HepG2 (cell line): ENCODE measurements around the gene RCOR1. TPM values are rescaled to one million over a fixed set of nuclear protein-coding genes. Genes with fewer than 3 reads are reported as not detected.
A peak's percentile ranks its signal among the peaks of the same experiment; 100 is the strongest.

Experiments used
- ATAC-seq: fragments of 200-7000 bp; cut with Tn5 transposase; 3 replicates; pipeline ENCODE4 v1.9.1; 2020; ENCODE audit warnings: mild to moderate bottlenecking, moderate library complexity
- BruUV-seq: library from RNA; stranded (reverse); fragments of 400-500 nt; replicated peaks from 2 replicates; lab custom pipeline; 2021; lab: Mats Ljungman, UMichigan
- CTCF ChIA-PET: fragments of 300-600 bp; formaldehyde crosslinking; extraction: SDS; loops from one replicate; lab custom pipeline; 2021; ENCODE audit warnings: low total read pairs, inconsistent platforms, low intra/inter-chr PET ratio; lab: Yijun Ruan, JAX
- POLR2A ChIA-PET: fragments of 350-600 bp; sonication (Branson Sonifier 250); formaldehyde crosslinking; loops from one replicate; lab custom pipeline; 2020; ENCODE audit warnings: antibody characterized with exemption, inconsistent platforms; lab: Yijun Ruan, JAX
- DNase-seq: peaks from one replicate; pipeline ENCODE4 v3.0.0-alpha.2; 2015; ENCODE audit warnings: low spot score
- FAIRE-seq: peaks from 3 replicates; lab custom pipeline; 2011; peaks lifted over from hg19 to GRCh38; lab: Jason Lieb, UNC
- H2AFZ ChIP-seq: one replicate; pipeline ENCODE4 v1.6.1; 2011; ENCODE audit warnings: low read length, inconsistent platforms
- H3K27ac ChIP-seq: fragments of 300-600 bp; 3 replicates; pipeline ENCODE4 v1.8.0; 2011; ENCODE audit warnings: mixed run types, mild to moderate bottlenecking, mixed read lengths, low read length, inconsistent platforms; ENCODE audit not compliant: insufficient read depth; ENCODE audit errors: extremely low read length
- H3K27me3 ChIP-seq, 2 experiments: fragments of 200-600 bp in 1 of 2; 2 replicates in 1 of 2; 3 replicates in 1 of 2; pipeline versions ENCODE4 v1.6.0 to v1.8.0; 2011; ENCODE audit warnings: low read length in 2 of 2, mild to moderate bottlenecking in 2 of 2, moderate library complexity in 2 of 2, inconsistent platforms in 1 of 2; ENCODE audit not compliant: insufficient read depth in 2 of 2, control insufficient read depth in 1 of 2
- H3K36me3 ChIP-seq, 2 experiments: fragments of 200-600 bp in 1 of 2; replicated peaks in 1 of 2; 2 replicates in 1 of 2; 3 replicates in 1 of 2; pipeline versions ENCODE4 v1.5.1 to v1.8.0; 2011; ENCODE audit warnings: low read length in 2 of 2, inconsistent platforms in 1 of 2; ENCODE audit not compliant: insufficient read depth in 2 of 2, control insufficient read depth in 1 of 2
- H3K4me1 ChIP-seq: 2 replicates; pipeline ENCODE4 v1.5.1; 2012; ENCODE audit warnings: low read length, inconsistent platforms; ENCODE audit not compliant: insufficient read depth
- H3K4me2 ChIP-seq: 2 replicates; pipeline ENCODE4 v1.6.0; 2011; ENCODE audit warnings: low read depth, low read length, inconsistent platforms
- H3K4me3 ChIP-seq, 3 experiments: fragments of 200-600 bp in 1 of 3; sonication (generic), shearing (Covaris generic) in 1 of 3; replicated peaks in 1 of 3; 2 replicates each; pipeline ENCODE4 v1.5.1; 2011 to 2016; ENCODE audit warnings: low read length in 3 of 3, inconsistent platforms in 2 of 3, low read depth in 2 of 3, mild to moderate bottlenecking in 2 of 3, control low read depth in 1 of 3, mixed read lengths in 1 of 3; ENCODE audit not compliant: insufficient read depth in 1 of 3
- H3K79me2 ChIP-seq: one replicate; pipeline ENCODE4 v1.6.1; 2011; ENCODE audit warnings: low read length, inconsistent platforms; ENCODE audit not compliant: insufficient read depth
- H3K9ac ChIP-seq: 2 replicates; pipeline ENCODE4 v1.6.0; 2011; ENCODE audit warnings: mild to moderate bottlenecking, low read depth, low read length, inconsistent platforms; ENCODE audit not compliant: insufficient read depth
- H3K9me3 ChIP-seq: 2 replicates; pipeline ENCODE4 v1.5.1; 2012; ENCODE audit warnings: mild to moderate bottlenecking, low read length
- H4K20me1 ChIP-seq: 2 replicates; pipeline ENCODE4 v1.6.0; 2011; ENCODE audit warnings: inconsistent platforms, mild to moderate bottlenecking, low read length, moderate library complexity; ENCODE audit not compliant: insufficient read depth
- EEA1 ChIP-seq: sonication (generic); formaldehyde crosslinking; IDR thresholded peaks from 2 replicates; pipeline ENCODE4 v1.5.1; 2020; ENCODE audit warnings: mild to moderate bottlenecking, missing genetic modification reagents, borderline replicate concordance
- ETV6 ChIP-seq: sonication (generic); formaldehyde crosslinking; conservative IDR thresholded peaks from 2 replicates; pipeline ENCODE4 v1.4.0; 2020; ENCODE audit warnings: missing genetic modification reagents
- MAFF ChIP-seq: IDR thresholded peaks from 2 replicates; pipeline ENCODE4 v1.6.1; 2011; ENCODE audit warnings: low read depth, low read length, improper control_type of control experiment
- MAFK ChIP-seq, 2 experiments: IDR thresholded peaks in 1 of 2; conservative IDR thresholded peaks in 1 of 2; 2 replicates each; pipeline ENCODE4 v1.6.1; 2011; ENCODE audit warnings: improper control_type of control experiment in 2 of 2, low read length in 2 of 2
- TEAD3 ChIP-seq: optimal IDR thresholded peaks from 2 replicates; pipeline ENCODE3; 2016; ENCODE audit warnings: borderline replicate concordance
- ZNF614 ChIP-seq: IDR thresholded peaks from 2 replicates; pipeline ENCODE4 v1.6.1; 2018; ENCODE audit warnings: missing biosample characterization, missing genetic modification reagents, inconsistent platforms, borderline replicate concordance
- ZNF7 ChIP-seq: IDR thresholded peaks from 2 replicates; pipeline ENCODE4 v1.6.1; 2016; ENCODE audit warnings: missing biosample characterization, missing genetic modification reagents
- WGBS: methylation state at CpG from one replicate; pipeline ENCODE4 v1.1.6; 2017; ENCODE audit warnings: low lambda C conversion rate; 5-methylcytosine and 5-hydroxymethylcytosine counted together
- in situ Hi-C: cut with HindIII; loops from 2 replicates; pipeline ENCODE4 v1.10.0; 2017; ENCODE audit warnings: low pct_unique_long_range_greater_than_20kb; ENCODE audit not compliant: extremely low pct_ligation_motif_present
- intact Hi-C: fragments of 100-400 bp; cut with micrococcal nuclease; formaldehyde crosslinking; loops from one replicate; pipeline ENCODE4 v1.10.0; 2022; ENCODE audit not compliant: unreplicated experiment
- polyA plus RNA-seq, 8 experiments: library from polyadenylated mRNA; depleted of rRNA in 3 of 8; stranded (reverse) in 7 of 8; unstranded in 1 of 8; fragments of >200 nt; fragmentation: Illumina TruSeq in 4 of 8; extraction: Trizol in 4 of 8; gene quantifications; 2 replicates each; pipeline versions ENCODE4 v1.2.1 to v1.2.3, GENCODE V29; 2011 to 2016; ENCODE audit warnings: low read depth in 4 of 8, missing spikeins in 1 of 8, mixed read lengths in 1 of 8; ENCODE audit not compliant: insufficient read depth in 1 of 8
- total RNA-seq, 5 experiments: library from RNA; depleted of rRNA; stranded (reverse); fragments of >200 nt; fragmentation: Illumina TruSeq; extraction: Trizol; gene quantifications; 2 replicates each; pipeline ENCODE4 v1.2.3, GENCODE V29; 2016; ENCODE audit warnings: low read depth in 1 of 5
- TF ChIP-seq, protein P1 (sequence below): sonication (generic); formaldehyde crosslinking; IDR thresholded peaks from 2 replicates; pipeline ENCODE4 v1.4.0; 2020; ENCODE audit warnings: missing genetic modification reagents, borderline replicate concordance

RCOR1 gene
- total and polyA plus RNA-seq, 2 of the 13 experiments (the other 11 are each of a cell fraction or from before 2014, with no cell fraction given) = 10.2 to 11.1 TPM

DNA sequence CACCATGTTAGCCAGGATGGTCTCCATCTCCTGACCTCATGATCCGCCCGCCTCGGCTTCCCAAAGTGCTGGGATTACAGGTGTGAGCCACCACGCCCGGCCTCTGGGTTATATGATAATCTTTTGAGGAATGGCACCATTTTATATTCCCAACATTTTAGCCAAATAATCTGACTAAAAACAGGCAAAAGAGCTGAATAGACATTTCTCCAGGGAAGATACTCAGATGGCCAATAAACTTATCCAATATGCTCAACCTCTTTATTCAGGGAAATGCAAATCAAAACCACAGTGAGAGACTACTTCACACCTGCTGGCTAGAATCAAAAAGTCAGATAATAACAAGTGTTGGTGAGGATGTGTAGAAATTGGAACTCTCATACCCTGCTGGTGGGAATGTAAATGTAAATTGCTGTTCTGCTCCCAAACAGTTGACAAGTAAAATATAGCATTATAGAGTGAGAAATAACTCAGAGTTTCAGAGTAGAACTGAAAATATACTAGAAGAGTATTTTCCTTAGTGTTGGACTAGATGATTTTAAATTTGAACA lies 80.0 kb downstream of the RCOR1 start:
- Histone ChIP-seq H3K4me1 (peaks cover 18% of the 10 kb centered on the region), H3K4me2 (no peak overlapping the region), H3K27ac (no peak overlapping the region), H3K4me3 (no peak overlapping the region), H2AFZ (no peak overlapping the region), H3K36me3 (no peaks in the 10 kb centered on the region), H3K27me3 (no peaks in the 10 kb centered on the region), H3K79me2 (peaks cover 51% of the 10 kb centered on the region), H3K9ac (no peak overlapping the region), H3K9me3 (no peaks in the 10 kb centered on the region), H4K20me1 (no peaks in the 10 kb centered on the region; the same call in 1 of the 2 replicates)
- ChIA-PET CTCF (no interaction called here), POLR2A (no interaction called here)
- WGBS = over 99% methylated on average over 5 of the region's 5 CpGs
- FAIRE-seq (no peak), DNase-seq (no peak), ATAC-seq (no peak)
- BruUV-seq = no TSS peak
- peak; percentile 62 to 81 for TF ChIP-seq MAFK (conservative IDR thresholded peaks at IDR 0.05 in 1 of 2, IDR thresholded peaks at IDR 0.05 in 1 of 2; ENCODE audit: low read length in 2 of 2)
- TF ChIP-seq EEA1 = no peak
- TF ChIP-seq MAFF = peak; percentile 66
- TF ChIP-seq ZNF614 (CRISPR knock-in tag) = no peak
- TF ChIP-seq, protein P1, sequence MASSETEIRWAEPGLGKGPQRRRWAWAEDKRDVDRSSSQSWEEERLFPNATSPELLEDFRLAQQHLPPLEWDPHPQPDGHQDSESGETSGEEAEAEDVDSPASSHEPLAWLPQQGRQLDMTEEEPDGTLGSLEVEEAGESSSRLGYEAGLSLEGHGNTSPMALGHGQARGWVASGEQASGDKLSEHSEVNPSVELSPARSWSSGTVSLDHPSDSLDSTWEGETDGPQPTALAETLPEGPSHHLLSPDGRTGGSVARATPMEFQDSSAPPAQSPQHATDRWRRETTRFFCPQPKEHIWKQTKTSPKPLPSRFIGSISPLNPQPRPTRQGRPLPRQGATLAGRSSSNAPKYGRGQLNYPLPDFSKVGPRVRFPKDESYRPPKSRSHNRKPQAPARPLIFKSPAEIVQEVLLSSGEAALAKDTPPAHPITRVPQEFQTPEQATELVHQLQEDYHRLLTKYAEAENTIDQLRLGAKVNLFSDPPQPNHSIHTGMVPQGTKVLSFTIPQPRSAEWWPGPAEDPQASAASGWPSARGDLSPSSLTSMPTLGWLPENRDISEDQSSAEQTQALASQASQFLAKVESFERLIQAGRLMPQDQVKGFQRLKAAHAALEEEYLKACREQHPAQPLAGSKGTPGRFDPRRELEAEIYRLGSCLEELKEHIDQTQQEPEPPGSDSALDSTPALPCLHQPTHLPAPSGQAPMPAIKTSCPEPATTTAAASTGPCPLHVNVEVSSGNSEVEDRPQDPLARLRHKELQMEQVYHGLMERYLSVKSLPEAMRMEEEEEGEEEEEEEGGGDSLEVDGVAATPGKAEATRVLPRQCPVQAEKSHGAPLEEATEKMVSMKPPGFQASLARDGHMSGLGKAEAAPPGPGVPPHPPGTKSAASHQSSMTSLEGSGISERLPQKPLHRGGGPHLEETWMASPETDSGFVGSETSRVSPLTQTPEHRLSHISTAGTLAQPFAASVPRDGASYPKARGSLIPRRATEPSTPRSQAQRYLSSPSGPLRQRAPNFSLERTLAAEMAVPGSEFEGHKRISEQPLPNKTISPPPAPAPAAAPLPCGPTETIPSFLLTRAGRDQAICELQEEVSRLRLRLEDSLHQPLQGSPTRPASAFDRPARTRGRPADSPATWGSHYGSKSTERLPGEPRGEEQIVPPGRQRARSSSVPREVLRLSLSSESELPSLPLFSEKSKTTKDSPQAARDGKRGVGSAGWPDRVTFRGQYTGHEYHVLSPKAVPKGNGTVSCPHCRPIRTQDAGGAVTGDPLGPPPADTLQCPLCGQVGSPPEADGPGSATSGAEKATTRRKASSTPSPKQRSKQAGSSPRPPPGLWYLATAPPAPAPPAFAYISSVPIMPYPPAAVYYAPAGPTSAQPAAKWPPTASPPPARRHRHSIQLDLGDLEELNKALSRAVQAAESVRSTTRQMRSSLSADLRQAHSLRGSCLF (CRISPR knock-in tag) = no peak
- peak; percentile 98 for TF ChIP-seq ZNF7 (CRISPR knock-in tag)
- TF ChIP-seq ETV6 (CRISPR knock-in tag) = no peak
- peak; percentile 51 for TF ChIP-seq TEAD3 (CRISPR knock-in tag)
- intact Hi-C loops (no loop called here), in situ Hi-C loops (no loop called here)
